ENCODE data around the gene RGS6. TPM values are rescaled to one million over a fixed set of nuclear protein-coding genes. Genes with fewer than 3 reads are reported as not detected.

Gene RGS6
- total and polyA plus RNA-seq, 2 of the 4 experiments (the other 2 are of a cell fraction), result not detected

GRCh38 chr14:72560331-72560730 is 628.1 kb downstream of the RGS6 start:
- Histone ChIP-seq H3K4me3 (ENCODE audit: insufficient read depth, low read depth, low read length) (no peak overlapping the region), H4K5ac (ENCODE audit: low read depth, low read length) (no peak overlapping the region), H3K4me1 (ENCODE audit: control insufficient read depth, insufficient read depth, low read length) (peaks cover 3% of the 10 kb centered on the region), H2AK5ac (ENCODE audit: low read depth, low read length) (no peak overlapping the region), H3K27me3 (ENCODE audit: control insufficient read depth, insufficient read depth, low read length) (no peaks in the 10 kb centered on the region), H2AFZ (replicated peaks; ENCODE audit: low read length, poor library complexity) (peak overlapping the region; percentile 21), H3K9ac (ENCODE audit: low read depth, low read length) (no peak overlapping the region), H4K20me1 (ENCODE audit: insufficient read depth, low read length) (no peaks in the 10 kb centered on the region), H3K23ac (ENCODE audit: low read depth, low read length) (no peak overlapping the region), H2BK5ac (ENCODE audit: low read depth, low read length, poor library complexity, severe bottlenecking) (no peak overlapping the region), H2BK20ac (ENCODE audit: low read depth, low read length) (no peak overlapping the region; the same call in 1 of the 2 replicates), H3K56ac (ENCODE audit: extremely low read depth, insufficient read depth, low read length) (no peak overlapping the region), H3K4ac (ENCODE audit: low read depth, low read length) (no peak overlapping the region), H2AK9ac (replicated peaks; ENCODE audit: low read depth, low read length, poor library complexity) (peak overlapping the region; percentile 3), H2BK15ac (ENCODE audit: low read depth, low read length) (0 out of 3 replicates have a peak overlapping the region, but pooled peaks have one; percentile 15), H3K18ac (ENCODE audit: low read depth, low read length) (no peak overlapping the region), H3K4me2 (ENCODE audit: low read depth, low read length) (no peak overlapping the region), H4K8ac (ENCODE audit: low read depth in 2 of 2, low read length in 2 of 2) (no peak overlapping the region), H2BK120ac (ENCODE audit: low read depth, low read length) (no peak overlapping the region), H4K91ac (ENCODE audit: insufficient read depth, low read depth, low read length) (0 out of 2 replicates have a peak overlapping the region, but pooled peaks have one; percentile 0), H3K9me1 (ENCODE audit: insufficient read depth, low read length) (no peaks in the 10 kb centered on the region), H3K27ac (ENCODE audit: insufficient read depth, low read length) (no peak overlapping the region), H3K79me1 (ENCODE audit: low read depth in 1 of 2, low read length in 2 of 2) (no peaks in the 10 kb centered on the region), H3K9me3 (ENCODE audit: control insufficient read depth, insufficient read depth, low read length) (no peaks in the 10 kb centered on the region), H3K14ac (replicated peaks; ENCODE audit: low read depth, low read length) (no peak overlapping the region), H3K36me3 (ENCODE audit: control insufficient read depth, insufficient read depth, low read length) (no peaks in the 10 kb centered on the region)
- TF ChIP-seq RFX5 (IDR thresholded peaks at IDR 0.05; ENCODE audit: low read depth, low read length), result no peak
- TF ChIP-seq POLR2A (IDR thresholded peaks at IDR 0.05; ENCODE audit: low read depth, low read length), result no peak
- no peak for TF ChIP-seq SMC3 (IDR thresholded peaks at IDR 0.05; ENCODE audit: low read depth, low read length)
- no peak for TF ChIP-seq FOS (IDR thresholded peaks at IDR 0.05; ENCODE audit: low read depth, low read length)
- no peak for TF ChIP-seq NFE2L2 (IDR thresholded peaks at IDR 0.05; ENCODE audit: low read depth, low read length)
- TF ChIP-seq, protein P1, sequence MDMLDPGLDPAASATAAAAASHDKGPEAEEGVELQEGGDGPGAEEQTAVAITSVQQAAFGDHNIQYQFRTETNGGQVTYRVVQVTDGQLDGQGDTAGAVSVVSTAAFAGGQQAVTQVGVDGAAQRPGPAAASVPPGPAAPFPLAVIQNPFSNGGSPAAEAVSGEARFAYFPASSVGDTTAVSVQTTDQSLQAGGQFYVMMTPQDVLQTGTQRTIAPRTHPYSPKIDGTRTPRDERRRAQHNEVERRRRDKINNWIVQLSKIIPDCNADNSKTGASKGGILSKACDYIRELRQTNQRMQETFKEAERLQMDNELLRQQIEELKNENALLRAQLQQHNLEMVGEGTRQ (IDR thresholded peaks at IDR 0.05; ENCODE audit: low read depth, low read length), result no peak
- no peak for TF ChIP-seq MAFK (IDR thresholded peaks at IDR 0.05; ENCODE audit: low read depth, low read length)
- no peak for ATAC-seq (ENCODE audit: low read depth)
- BruUV-seq (replicated peaks), result no TSS peak
- dilution Hi-C loops (cut with HindIII; ENCODE audit: low sequenced_read_pairs, unreplicated experiment), result no loop called here
- no peak for DNase-seq
- intact Hi-C loops (cut with micrococcal nuclease), result no loop called here
- ChIA-PET POLR2A (ENCODE audit: unreplicated experiment) (no interaction called here), CTCF (no interaction called here)
- WGBS, 2 experiments (ENCODE audit: extremely low coverage in 2 of 2, insufficient read length in 1 of 2), result 83% methylated on average over 1 of the region's 5 CpGs; no CpG with 5 or more reads in 1 of the 2 experiments
- in situ Hi-C loops (cut with MboI; ENCODE audit: low sequenced_read_pairs), result no loop called here
